Raji (cell line): Measurements from ENCODE around the gene PKDCC.

Experiments
- POLR2A ChIP-seq: IDR thresholded peaks from 2 replicates; pipeline ENCODE4 v1.6.1; 2011; ENCODE audit warnings: low read depth, low read length, control low read depth; ENCODE audit not compliant: insufficient read depth

PKDCC gene

DNA sequence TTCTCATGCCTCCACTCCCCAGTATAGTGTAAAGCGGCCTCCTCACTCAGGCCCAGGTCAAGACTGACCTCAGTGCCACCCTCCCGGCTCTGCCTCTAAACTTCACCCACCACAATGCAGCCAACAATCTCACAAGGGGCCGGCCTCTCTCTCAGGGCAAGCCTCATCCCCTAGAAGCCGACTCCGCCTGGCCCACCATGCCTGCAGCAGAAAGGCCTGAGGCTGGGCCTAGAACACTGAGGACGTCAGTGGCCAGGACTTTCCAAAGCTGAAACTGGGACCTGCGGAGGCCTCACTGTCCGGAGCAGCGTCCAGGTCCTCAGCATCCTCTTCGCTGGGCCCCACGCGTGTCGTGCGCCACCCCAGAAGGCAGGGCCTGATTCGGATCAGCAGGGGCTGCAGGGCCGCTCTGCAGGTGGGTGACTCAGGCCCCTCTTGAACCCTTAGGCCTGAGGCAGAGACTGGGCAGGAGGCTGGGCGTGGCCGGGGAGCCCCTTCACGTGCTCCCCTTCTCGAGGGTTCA is 52.9 kb downstream of the PKDCC start:
- no peak for TF ChIP-seq POLR2A

DNA sequence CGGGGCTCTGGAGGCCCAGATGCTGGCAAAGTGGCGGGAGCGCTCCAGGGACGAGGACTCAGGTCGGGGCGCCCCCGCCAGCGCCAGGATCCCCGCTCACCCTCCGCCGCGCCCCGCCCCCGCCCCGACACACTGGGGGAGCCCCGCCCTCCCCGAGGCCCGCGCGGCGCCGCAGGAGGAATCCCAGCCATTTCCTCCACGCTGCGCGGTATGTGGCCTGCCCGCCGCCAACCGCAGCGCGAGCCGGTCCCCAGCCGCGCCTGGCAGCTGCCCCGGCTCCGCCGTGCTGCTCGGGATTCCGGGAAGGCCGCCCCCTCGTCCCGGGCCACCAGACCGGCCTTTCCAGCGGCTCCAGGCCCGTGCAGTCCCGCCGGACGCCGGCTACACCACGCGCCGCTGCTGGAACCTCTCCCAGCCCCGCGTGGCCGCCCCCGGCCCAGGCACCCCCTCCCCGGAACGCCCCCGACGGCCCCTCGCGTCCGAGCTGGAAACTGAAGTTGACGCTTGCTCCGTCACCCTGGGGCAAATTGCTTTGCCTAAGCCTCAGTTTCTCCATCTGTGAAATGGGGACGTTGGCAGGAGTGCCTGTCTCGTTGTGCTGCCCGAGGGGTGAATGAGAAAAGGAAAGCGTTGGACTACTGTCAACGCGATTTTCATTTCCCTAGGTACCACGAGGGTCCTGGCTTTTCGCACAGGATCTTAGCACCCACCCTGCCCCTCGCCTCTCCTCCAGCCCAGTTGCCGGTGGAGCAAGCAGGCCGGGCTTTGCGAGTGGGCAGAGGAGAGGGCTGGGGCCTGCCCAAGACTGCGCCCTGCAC is 53.6 kb downstream of the PKDCC start:
- TF ChIP-seq POLR2A = no peak

GRCh38 chr2:42102024-42102590 is 54.3 kb downstream of the PKDCC start:
- TF ChIP-seq POLR2A = no peak

- no peak for TF ChIP-seq POLR2A
Measured at GRCh38 chr2:42102591-42103450, 55.0 kb downstream of the PKDCC start.

GRCh38 chr2:42103829-42104228 is 56.0 kb downstream of the PKDCC start:
- no peak for TF ChIP-seq POLR2A

- no peak for TF ChIP-seq POLR2A
Measured at GRCh38 chr2:42104621-42105020, 56.8 kb downstream of the PKDCC start.

DNA sequence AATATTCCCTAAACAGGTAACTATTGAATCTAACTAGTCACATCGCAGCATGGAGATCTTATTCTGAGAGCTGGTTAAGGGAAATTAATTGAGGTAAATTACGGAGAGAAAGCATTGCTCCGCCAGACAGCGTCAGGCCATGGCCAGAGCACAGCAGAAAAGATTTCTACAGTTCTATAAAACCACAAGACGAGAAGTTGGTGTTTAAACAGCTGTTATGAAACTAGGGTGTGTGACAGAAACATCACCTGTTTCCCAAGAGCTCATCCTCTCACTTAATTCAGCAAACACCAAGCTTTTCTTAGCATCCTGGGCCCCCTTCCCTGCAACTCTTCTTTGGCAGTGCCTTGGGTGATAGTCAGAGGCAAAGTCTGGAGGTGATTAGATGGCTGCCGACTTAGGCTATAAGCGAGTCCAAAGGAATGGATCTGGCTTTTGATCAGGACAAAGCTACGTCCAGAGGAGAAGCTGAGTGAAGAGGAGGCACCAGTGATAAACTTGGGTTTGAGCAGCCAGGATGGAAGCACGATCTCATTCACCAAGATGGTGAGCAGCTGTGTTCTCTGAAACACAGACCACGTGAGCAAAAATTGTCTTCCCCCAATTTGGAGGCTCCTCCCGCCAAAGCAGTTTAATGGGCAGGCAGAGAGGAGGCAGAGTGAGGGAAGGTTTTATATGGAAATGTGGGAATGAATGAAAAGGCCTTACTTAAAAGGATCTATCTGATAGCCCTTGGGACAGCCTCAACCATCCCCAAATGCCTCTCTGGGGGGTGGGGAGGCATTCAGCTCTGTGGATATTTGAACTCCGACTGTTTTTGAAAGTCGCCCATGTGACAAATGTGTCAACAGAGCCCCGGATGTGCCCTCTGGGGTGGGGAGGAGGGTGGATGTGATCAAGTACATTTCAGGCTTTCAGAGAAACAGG is 57.8 kb downstream of the PKDCC start:
- TF ChIP-seq POLR2A = no peak

GRCh38 chr2:42106257-42106816 is 58.5 kb downstream of the PKDCC start:
- no peak for TF ChIP-seq POLR2A

DNA sequence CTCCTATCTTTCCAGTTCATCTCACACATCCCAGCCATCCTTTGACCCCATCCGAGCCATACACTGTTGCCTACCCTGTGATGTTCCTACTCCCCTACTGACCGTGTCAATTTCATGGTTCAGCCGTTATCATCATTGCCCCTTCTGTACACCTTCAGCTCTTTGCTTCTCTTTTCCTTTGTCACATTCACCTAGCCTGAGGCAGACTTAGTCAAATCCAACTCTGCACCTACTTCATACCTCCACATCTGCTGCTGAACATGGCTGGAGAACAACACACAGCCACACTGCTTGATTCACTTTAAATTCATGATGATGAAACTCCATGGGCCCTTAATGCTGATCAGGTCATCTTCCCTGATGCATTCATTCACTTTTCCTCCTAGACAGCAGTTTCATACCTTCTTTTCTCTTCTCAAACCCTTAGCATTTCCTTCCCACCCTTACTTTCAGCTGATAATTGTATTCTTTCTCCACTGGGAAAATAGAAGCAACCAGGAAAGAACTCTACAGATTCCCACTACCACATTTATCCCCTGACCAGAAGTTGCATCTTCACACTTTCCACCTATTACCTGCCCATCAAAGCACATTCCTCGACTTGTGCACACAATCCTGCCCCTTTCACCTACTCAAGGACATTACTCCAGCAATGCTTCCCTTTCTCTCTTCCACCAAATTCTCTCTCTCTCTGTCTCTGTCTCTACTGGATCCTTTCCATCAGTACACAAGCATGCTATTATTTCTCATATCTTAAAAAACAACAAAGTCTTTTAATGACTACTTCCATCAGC is 59.6 kb downstream of the PKDCC start:
- no peak for TF ChIP-seq POLR2A
